Measurements from ENCODE around the gene TNK1.

Gene TNK1

DNA sequence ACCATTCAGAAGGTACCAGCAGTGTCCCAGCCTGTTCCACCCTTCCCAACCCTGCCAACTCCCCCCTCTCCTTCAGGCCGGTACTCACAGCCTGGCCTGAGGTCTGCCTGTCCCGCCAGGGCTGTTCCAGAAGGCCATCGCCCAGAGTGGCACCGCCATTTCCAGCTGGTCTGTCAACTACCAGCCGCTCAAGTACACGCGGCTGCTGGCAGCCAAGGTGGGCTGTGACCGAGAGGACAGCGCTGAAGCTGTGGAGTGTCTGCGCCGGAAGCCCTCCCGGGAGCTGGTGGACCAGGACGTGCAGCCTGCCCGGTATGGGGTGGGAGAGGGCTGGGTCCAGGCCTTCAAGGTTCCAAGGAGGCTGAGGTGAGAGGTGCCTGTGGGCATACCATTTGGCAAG, 33.9 kb downstream of the TNK1 start:
- no peaks in the 10 kb centered on the region for H3K36me3 ChIP-seq (ENCODE audit: low read length)
- H3K9me2 ChIP-seq (replicated peaks; ENCODE audit: insufficient read depth, low read length): no peaks in the 10 kb centered on the region
- no peak overlapping the region for H3K9ac ChIP-seq (ENCODE audit: low read length)
- H3K27me3 ChIP-seq (ENCODE audit: low read length): no peaks in the 10 kb centered on the region
- no peaks in the 10 kb centered on the region for H4K20me1 ChIP-seq (ENCODE audit: low read depth, low read length)
- no peak overlapping the region for H3K27ac ChIP-seq (ENCODE audit: low read depth, low read length)
- no peak overlapping the region for H3K4me3 ChIP-seq (ENCODE audit: insufficient read depth, low read length, poor library complexity, severe bottlenecking)
- no peaks in the 10 kb centered on the region for H3K9me3 ChIP-seq (ENCODE audit: insufficient read depth, low read length)
- no peak overlapping the region for H3K4me2 ChIP-seq (ENCODE audit: low read depth, low read length, poor library complexity, severe bottlenecking)
- H2AFZ ChIP-seq (ENCODE audit: low read depth, low read length, severe bottlenecking): no peak overlapping the region
- no peak for TF ChIP-seq EZH2phosphoT487 (conservative IDR thresholded peaks at IDR 0.05; ENCODE audit: low read length)
- TF ChIP-seq, protein P1, sequence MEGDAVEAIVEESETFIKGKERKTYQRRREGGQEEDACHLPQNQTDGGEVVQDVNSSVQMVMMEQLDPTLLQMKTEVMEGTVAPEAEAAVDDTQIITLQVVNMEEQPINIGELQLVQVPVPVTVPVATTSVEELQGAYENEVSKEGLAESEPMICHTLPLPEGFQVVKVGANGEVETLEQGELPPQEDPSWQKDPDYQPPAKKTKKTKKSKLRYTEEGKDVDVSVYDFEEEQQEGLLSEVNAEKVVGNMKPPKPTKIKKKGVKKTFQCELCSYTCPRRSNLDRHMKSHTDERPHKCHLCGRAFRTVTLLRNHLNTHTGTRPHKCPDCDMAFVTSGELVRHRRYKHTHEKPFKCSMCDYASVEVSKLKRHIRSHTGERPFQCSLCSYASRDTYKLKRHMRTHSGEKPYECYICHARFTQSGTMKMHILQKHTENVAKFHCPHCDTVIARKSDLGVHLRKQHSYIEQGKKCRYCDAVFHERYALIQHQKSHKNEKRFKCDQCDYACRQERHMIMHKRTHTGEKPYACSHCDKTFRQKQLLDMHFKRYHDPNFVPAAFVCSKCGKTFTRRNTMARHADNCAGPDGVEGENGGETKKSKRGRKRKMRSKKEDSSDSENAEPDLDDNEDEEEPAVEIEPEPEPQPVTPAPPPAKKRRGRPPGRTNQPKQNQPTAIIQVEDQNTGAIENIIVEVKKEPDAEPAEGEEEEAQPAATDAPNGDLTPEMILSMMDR (IDR thresholded peaks at IDR 0.05; ENCODE audit: insufficient read depth, low read length, poor library complexity, severe bottlenecking): no peak
- no peaks in the 10 kb centered on the region for H3K79me2 ChIP-seq (ENCODE audit: insufficient read depth, low read length)
- no peaks in the 10 kb centered on the region for H3F3A ChIP-seq (ENCODE audit: insufficient read depth)

DNA sequence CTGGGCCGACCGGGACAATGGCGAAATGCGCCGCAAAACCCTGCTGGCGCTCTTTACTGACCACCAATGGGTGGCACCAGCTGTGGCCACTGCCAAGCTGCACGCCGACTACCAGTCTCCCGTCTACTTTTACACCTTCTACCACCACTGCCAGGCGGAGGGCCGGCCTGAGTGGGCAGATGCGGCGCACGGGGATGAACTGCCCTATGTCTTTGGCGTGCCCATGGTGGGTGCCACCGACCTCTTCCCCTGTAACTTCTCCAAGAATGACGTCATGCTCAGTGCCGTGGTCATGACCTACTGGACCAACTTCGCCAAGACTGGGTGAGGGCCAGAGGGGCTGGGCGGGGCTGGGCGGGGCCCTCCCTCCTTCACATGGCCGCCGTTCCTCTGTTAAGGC, 34.9 kb downstream of the TNK1 start:
- no peak for TF ChIP-seq EZH2phosphoT487 (conservative IDR thresholded peaks at IDR 0.05; ENCODE audit: low read length)
- TF ChIP-seq, protein P1 (IDR thresholded peaks at IDR 0.05; ENCODE audit: insufficient read depth, low read length, poor library complexity, severe bottlenecking): no peak
- Histone ChIP-seq H3K27ac (ENCODE audit: low read depth, low read length) (no peak overlapping the region), H2AFZ (ENCODE audit: low read depth, low read length, severe bottlenecking) (no peak overlapping the region), H3K9me2 (replicated peaks; ENCODE audit: insufficient read depth, low read length) (no peaks in the 10 kb centered on the region), H3K36me3 (ENCODE audit: low read length) (no peaks in the 10 kb centered on the region), H4K20me1 (ENCODE audit: low read depth, low read length) (no peaks in the 10 kb centered on the region), H3K9ac (ENCODE audit: low read length) (no peak overlapping the region), H3K4me3 (ENCODE audit: insufficient read depth, low read length, poor library complexity, severe bottlenecking) (no peak overlapping the region), H3K79me2 (ENCODE audit: insufficient read depth, low read length) (no peaks in the 10 kb centered on the region), H3K27me3 (ENCODE audit: low read length) (no peaks in the 10 kb centered on the region), H3K9me3 (ENCODE audit: insufficient read depth, low read length) (no peaks in the 10 kb centered on the region), H3F3A (ENCODE audit: insufficient read depth) (no peaks in the 10 kb centered on the region), H3K4me2 (ENCODE audit: low read depth, low read length, poor library complexity, severe bottlenecking) (no peak overlapping the region)

DNA sequence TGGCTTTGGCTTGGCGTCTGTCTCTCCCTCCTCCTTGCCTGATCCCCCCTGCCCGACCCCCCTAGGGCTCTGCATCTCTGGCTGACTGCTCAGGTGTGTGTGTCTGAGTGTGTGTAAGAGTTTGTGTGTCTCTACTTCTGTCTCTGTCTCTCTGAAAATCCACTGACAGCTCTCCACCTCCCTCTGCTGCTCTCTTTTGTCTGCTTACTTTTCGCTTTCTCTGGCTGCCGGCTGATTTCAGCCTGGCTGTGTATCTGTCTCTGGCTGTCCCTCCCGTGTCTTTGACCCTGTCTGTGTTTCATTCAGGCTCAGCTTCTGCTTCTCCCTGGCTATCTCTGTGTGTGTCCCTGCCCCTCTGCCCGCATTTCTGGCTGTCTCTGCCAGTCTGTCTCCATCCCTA, 35.4 kb downstream of the TNK1 start:
- H3K4me3 ChIP-seq (ENCODE audit: insufficient read depth, low read length, poor library complexity, severe bottlenecking): no peak overlapping the region
- H3K9me2 ChIP-seq (replicated peaks; ENCODE audit: insufficient read depth, low read length): no peaks in the 10 kb centered on the region
- H3K36me3 ChIP-seq (ENCODE audit: low read length): no peaks in the 10 kb centered on the region
- no peaks in the 10 kb centered on the region for H4K20me1 ChIP-seq (ENCODE audit: low read depth, low read length)
- no peaks in the 10 kb centered on the region for H3K79me2 ChIP-seq (ENCODE audit: insufficient read depth, low read length)
- no peak overlapping the region for H3K27ac ChIP-seq (ENCODE audit: low read depth, low read length)
- H2AFZ ChIP-seq (ENCODE audit: low read depth, low read length, severe bottlenecking): no peak overlapping the region
- H3K27me3 ChIP-seq (ENCODE audit: low read length): no peaks in the 10 kb centered on the region
- H3K9me3 ChIP-seq (ENCODE audit: insufficient read depth, low read length): no peaks in the 10 kb centered on the region
- H3K9ac ChIP-seq (ENCODE audit: low read length): no peak overlapping the region
- no peaks in the 10 kb centered on the region for H3F3A ChIP-seq (ENCODE audit: insufficient read depth)
- TF ChIP-seq EZH2phosphoT487 (conservative IDR thresholded peaks at IDR 0.05; ENCODE audit: low read length): no peak
- no peak overlapping the region for H3K4me2 ChIP-seq (ENCODE audit: low read depth, low read length, poor library complexity, severe bottlenecking)

DNA sequence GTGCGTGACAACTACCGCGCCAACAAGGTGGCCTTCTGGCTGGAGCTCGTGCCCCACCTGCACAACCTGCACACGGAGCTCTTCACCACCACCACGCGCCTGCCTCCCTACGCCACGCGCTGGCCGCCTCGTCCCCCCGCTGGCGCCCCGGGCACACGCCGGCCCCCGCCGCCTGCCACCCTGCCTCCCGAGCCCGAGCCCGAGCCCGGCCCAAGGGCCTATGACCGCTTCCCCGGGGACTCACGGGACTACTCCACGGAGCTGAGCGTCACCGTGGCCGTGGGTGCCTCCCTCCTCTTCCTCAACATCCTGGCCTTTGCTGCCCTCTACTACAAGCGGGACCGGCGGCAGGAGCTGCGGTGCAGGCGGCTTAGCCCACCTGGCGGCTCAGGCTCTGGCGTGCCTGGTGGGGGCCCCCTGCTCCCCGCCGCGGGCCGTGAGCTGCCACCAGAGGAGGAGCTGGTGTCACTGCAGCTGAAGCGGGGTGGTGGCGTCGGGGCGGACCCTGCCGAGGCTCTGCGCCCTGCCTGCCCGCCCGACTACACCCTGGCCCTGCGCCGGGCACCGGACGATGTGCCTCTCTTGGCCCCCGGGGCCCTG, 36.3 kb downstream of the TNK1 start:
- Histone ChIP-seq H4K20me1 (ENCODE audit: low read depth, low read length) (no peaks in the 10 kb centered on the region), H3F3A (ENCODE audit: insufficient read depth) (no peaks in the 10 kb centered on the region), H3K9me3 (ENCODE audit: insufficient read depth, low read length) (no peaks in the 10 kb centered on the region), H3K4me3 (ENCODE audit: insufficient read depth, low read length, poor library complexity, severe bottlenecking) (no peak overlapping the region), H3K27me3 (ENCODE audit: low read length) (no peaks in the 10 kb centered on the region), H3K27ac (ENCODE audit: low read depth, low read length) (no peak overlapping the region), H3K9me2 (replicated peaks; ENCODE audit: insufficient read depth, low read length) (no peaks in the 10 kb centered on the region), H3K36me3 (ENCODE audit: low read length) (no peaks in the 10 kb centered on the region), H3K4me2 (ENCODE audit: low read depth, low read length, poor library complexity, severe bottlenecking) (no peak overlapping the region), H3K9ac (ENCODE audit: low read length) (no peak overlapping the region), H2AFZ (ENCODE audit: low read depth, low read length, severe bottlenecking) (no peak overlapping the region), H3K79me2 (ENCODE audit: insufficient read depth, low read length) (no peaks in the 10 kb centered on the region)
- TF ChIP-seq, protein P1 (IDR thresholded peaks at IDR 0.05; ENCODE audit: insufficient read depth, low read length, poor library complexity, severe bottlenecking): no peak
- TF ChIP-seq EZH2phosphoT487 (conservative IDR thresholded peaks at IDR 0.05; ENCODE audit: low read length): no peak

All from SU-DHL-6 (cell line).